HG03103 (cell line): ENCODE measurements around the gene EYA2.

ENCODE experiments used
- ATAC-seq: cut with Tn5 transposase; IDR thresholded peaks from one replicate; pipeline ENCODE4 v1.9.1; 2021; ENCODE audit warnings: low read depth; ENCODE audit not compliant: unreplicated experiment

The EYA2 gene

DNA sequence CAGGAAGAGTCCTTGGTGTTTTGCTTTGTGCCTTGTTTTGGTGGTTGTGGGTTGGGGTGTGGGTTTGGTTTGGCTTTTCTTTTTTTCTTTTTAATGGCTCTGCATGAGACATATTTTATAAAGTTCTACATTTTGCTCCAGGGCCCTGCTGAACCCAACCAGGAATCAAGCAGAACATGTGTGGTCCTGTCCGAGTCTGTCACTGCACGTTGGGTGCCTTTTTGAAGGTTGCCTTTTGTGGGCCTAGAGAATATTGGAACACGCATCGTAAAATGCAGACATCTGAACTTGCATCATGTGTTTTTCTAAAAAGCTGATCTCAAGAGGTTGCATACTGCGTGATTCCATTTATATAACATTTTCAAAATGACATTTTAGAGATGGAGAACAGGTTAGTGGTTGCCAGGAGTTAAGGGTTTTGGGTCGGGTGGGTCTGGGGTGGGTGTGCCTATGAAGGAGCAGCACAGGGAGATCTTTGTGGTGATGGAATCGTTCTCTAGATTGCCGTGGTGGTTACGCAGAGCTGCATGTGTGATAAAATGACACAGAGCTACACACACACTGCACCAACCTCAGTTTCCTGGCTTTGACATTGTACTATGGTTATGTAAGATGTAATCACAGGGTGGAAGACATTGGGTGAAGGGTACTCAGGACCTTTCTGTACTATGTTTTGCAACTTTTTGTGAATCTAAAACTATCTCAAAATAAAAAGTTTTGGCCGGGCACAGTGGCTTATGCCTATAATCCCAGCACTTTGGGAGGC lies 80.2 kb downstream of the EYA2 start:
- no peak for ATAC-seq

DNA sequence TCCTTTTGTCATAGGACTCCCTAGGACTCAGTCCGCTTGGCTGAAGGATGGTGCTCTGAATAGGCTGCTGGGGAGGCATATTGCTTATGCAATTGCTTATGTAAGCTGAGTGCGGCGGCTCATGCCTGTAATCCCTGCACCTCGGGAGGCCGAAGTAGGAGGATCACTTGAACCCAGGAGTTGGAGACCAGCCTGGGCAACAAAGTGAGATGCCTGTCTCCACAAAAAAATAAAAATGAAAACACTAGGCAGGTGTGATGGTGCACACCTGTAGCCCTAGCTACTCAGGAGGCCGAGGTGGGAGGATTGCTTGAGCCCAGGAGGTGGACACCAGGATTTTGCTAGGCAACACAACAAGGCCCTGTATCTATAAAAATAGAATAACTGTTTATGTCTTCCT lies 81.3 kb downstream of the EYA2 start:
- no peak for ATAC-seq

DNA sequence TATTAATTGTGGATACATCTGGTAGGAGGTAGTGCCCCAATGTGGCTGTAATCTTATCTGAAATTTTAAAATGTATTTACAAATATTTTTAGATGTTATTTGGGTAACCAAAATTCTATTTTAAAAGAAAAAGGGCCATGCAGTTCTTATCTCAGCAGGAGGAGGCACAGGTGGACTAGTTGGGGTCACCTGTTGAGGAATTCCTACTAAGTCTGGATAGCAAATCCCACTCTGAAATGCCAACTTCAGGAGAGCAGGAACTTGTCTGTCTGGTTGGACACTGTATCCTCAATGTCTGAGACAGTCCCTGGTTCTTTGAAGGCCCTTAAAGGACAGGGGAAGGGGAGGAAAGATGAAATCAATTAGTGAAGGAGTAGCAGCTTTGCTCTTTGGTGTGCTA lies 82.6 kb downstream of the EYA2 start:
- no peak for ATAC-seq

DNA sequence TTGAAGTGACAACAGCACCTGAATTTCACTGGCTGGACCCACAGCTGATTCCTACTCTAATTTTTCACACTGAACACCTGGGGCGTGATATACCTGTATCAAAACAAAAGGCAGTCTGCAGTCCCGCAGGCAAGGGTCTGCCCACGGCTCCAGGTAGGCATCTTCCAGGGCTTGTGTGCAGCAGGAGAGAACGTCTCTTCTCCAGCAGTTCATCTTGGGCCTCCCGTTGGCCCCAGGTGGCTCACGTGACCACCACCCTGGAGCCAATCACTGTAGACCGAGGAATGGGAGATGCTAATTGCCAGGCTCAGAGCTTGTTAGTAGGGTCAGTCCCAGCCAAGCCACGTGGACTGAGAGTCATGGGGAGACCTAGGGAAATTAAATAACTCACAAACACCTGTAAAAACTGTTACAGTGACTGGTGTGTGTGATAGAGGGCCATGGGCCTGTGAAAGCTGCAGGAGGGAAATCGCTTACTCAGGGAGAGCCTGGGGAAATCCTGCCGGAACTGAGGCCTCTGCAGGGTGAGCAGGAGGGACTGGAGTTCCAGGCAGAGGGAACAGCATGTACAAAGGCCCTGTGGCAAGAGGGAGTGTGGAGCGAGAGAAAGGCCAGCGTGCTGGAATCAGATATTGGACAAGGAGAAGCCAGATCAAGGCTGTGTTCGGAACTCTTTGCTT lies 83.4 kb downstream of the EYA2 start:
- ATAC-seq: no peak

- ATAC-seq: no peak
Observed at GRCh38 chr20:46978951-46979491, 84.4 kb downstream of the EYA2 start.

DNA sequence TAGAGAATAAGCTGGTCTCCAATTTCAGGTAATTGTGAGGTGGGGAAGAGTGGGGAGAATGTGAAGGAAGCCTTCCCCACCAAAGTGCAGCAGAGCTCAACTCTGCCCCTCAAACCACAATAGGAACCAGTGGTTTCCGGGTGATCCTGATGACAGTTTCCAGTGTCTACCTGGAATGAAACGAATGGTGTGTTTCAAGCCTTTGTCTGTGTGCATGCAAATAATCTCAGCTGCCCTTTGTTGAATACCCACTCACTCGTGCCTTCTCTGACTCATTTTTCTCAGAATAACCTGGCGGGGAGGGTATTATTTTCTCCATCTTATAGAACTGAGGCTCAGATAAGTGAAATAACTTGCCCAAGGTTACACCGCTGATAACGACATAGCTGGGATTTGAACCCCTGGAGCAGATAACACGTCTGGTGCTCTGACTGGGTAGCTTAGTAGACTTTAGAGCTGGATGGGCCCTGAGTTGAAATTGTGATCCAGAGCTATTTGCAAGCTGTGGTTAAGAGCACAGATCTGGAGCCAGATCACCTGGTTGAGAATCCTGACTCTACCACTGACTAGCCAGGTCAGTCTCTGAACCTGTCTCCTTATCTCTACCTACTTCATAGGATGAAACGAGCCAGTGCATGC lies 85.1 kb downstream of the EYA2 start:
- no peak for ATAC-seq

DNA sequence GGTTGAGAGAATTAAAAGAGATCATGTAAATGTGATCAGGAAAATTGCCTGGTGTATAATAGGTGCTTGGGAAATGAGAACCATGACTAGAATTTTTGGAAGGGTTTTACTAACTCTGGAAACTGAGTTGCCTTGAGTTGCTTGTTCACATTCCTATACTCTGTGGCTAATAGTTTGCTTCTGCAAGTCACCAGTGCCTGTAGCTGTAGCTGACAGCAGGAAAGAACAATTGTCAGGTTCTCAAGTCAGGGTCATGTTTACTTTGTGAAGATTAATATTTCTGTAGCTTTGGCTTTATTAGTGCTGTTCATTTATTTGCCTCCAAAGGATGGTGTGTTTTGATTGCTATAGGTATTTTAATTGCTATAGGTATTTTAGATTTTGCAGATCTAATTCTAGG lies 86.5 kb downstream of the EYA2 start:
- ATAC-seq: no peak

DNA sequence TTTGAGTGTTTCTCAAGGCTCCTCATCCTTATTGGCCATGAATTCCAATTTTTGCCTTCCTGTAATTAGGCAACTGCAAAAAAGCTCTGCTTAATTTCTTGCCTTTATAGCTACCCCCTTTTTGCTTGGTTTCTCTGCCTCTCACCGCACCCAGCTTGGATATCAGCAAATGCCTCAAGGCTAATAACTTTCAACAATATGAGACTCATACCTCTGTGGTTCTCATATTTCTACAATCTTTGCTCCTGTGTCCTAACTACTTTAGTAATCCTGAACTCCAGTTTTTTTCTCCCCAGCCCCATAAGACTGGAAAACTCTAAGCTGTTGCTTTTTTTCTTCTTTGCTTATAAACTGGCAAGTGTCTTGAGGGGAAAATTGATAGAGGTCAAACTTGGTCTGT lies 88.8 kb downstream of the EYA2 start:
- ATAC-seq: no peak

GRCh38 chr20:46984405-46984804 lies 89.8 kb downstream of the EYA2 start:
- no peak for ATAC-seq

DNA sequence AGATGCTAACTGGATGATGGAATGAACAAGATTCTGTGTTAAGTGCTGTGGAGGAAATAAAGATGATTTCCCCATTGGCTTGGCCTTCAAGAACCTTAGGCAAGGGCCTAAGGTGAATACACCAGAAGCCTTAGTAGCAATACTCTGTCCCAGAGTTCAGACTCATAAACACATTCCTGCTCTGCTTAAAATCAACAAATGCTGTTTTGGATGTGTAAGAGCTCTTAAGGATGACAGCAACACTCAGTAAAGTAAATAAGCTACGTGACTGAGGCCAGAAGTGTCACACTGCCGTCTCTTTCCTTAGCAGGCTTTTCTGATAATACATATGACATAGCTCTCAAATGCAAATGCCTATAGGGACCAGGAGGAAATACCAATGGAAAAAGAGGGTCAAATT lies 90.6 kb downstream of the EYA2 start:
- no peak for ATAC-seq

DNA sequence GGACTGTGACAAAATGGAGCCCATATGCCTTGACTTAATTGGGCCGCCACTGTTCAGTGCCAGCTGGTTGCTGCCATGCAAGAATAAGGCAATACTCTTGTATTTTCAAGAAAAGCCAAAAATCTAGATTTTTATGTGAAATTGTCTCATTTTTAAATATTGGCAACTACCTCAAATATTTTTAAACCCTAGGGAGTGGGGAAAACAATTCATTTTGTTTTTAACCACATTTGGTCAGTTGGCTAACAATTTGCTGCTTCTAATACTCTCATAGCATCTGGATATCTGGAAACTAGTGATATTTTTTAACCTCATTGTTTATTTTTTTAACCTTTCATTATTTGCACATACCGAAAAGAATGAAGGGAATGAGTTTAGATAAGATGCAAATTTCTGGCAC lies 91.0 kb downstream of the EYA2 start:
- no peak for ATAC-seq

GRCh38 chr20:46987001-46987400 lies 92.4 kb downstream of the EYA2 start:
- no peak for ATAC-seq

- no peak for ATAC-seq
Observed at GRCh38 chr20:46990017-46990595, 95.5 kb downstream of the EYA2 start.

- no peak for ATAC-seq
Observed at GRCh38 chr20:46990596-46991104, 96.0 kb downstream of the EYA2 start.

DNA sequence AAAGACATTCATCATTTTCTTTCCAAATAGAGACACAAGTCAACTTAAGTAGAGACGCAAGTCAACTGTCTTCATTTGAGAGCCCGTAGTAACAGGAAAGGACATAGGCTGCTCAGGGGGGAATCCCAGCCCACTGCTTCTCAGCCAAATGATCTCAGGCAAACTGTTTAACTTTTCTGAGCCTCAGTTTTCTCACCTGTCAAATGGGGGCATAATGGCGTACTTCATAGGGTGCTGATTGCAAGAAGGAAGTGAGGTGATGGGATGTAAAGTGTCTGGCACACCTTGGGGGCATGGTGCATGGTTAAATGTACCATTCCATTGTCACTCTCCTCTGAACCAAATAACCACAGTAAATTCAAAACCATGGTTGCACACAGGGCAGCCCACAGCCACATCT lies 96.5 kb downstream of the EYA2 start:
- ATAC-seq: no peak

GRCh38 chr20:46991880-46992639 lies 97.4 kb downstream of the EYA2 start:
- no peak for ATAC-seq

- ATAC-seq: no peak
Observed at GRCh38 chr20:46992640-46993035, 98.0 kb downstream of the EYA2 start.

- ATAC-seq: no peak
Observed at GRCh38 chr20:46993465-46994095, 98.9 kb downstream of the EYA2 start.

DNA sequence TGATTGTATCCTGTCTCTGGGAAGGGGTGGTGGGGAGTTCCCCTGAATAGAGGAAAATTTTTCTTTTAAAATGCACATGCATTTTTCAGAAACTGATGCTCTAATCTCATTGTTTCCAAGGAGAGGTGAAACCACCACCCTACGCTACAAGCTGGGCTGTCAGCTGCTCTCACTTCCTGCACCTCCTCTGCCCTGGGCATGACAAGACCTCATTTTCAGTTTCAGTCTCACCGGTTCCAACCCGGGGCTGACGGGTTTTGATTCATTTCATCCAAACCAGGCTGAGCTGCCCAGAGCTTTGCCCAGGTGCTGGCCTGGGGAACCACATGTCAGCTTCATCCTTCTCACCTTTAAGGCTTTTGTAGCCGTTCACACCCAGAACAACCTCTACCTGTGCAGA lies 99.7 kb downstream of the EYA2 start:
- peak; percentile 84 for ATAC-seq
